Lower lobe of right lung (tissue), 2 donors: ENCODE results near the gene FGF18. TPM values are rescaled to one million over a fixed set of nuclear protein-coding genes. Genes with fewer than 3 reads are reported as not detected.
A peak's percentile ranks its signal among the peaks of the same experiment; 100 is the strongest.

Source experiments
- ATAC-seq, 2 donors: fragments of 200-7000 bp; cut with Tn5 transposase; one replicate each; pipeline ENCODE4 v1.9.1; 2020 to 2022; ENCODE audit warnings: mild to moderate bottlenecking in 2 of 2, moderate library complexity in 2 of 2
- DNase-seq: peaks from one replicate; pipeline ENCODE4 v3.0.0-alpha.2; 2020
- H3K27ac ChIP-seq: fragments of 200-600 bp; one replicate; pipeline ENCODE4 v1.8.0; 2022
- H3K27me3 ChIP-seq: fragments of 200-600 bp; one replicate; pipeline ENCODE4 v1.8.0; 2022; ENCODE audit warnings: low read depth
- H3K36me3 ChIP-seq: fragments of 200-600 bp; one replicate; pipeline ENCODE4 v1.8.0; 2022; ENCODE audit warnings: mild to moderate bottlenecking
- H3K4me1 ChIP-seq: fragments of 200-600 bp; one replicate; pipeline ENCODE4 v1.8.0; 2022
- H3K4me3 ChIP-seq: fragments of 200-600 bp; one replicate; pipeline ENCODE4 v1.8.0; 2022; ENCODE audit warnings: mild to moderate bottlenecking
- H3K9me3 ChIP-seq: fragments of 200-600 bp; one replicate; pipeline ENCODE4 v1.8.0; 2022
- CTCF ChIP-seq: fragments of 200-600 bp; IDR thresholded peaks from one replicate; pipeline ENCODE4 v1.8.0; 2022; ENCODE audit warnings: antibody characterized with exemption, mild to moderate bottlenecking
- intact Hi-C: fragments of 100-400 bp; cut with DNase I; formaldehyde crosslinking; loops from one replicate; pipeline ENCODE4 v1.11.0; 2022
- total RNA-seq: library from RNA; stranded (reverse); fragmentation: NEBNext Ultra II Directional; extraction: Animal tissue kit (Norgen Biotek cat#: 25700); gene quantifications from one replicate; pipeline ENCODE4 v1.2.1, GENCODE V29; 2021
- donor health status: DM: no; HTN: yes; CAD: no; lungs with severe emphysema.

The FGF18 gene
- total RNA-seq, 1 donor from 2014 or later, result 2.0 TPM

GRCh38 chr5:171450423-171451331 lies 31.2 kb downstream of the FGF18 start:
- intact Hi-C loops, result no loop called here
- Histone ChIP-seq H3K36me3 (no peaks in the 10 kb centered on the region), H3K4me1 (peaks cover 4% of the 10 kb centered on the region), H3K27me3 (peaks cover 8% of the 10 kb centered on the region), H3K9me3 (no peaks in the 10 kb centered on the region), H3K27ac (peak overlapping the region; percentile 81), H3K4me3 (peak overlapping the region; percentile 51)
- ATAC-seq (peak; percentile 60 to 67), DNase-seq (peak; percentile 57)
- TF ChIP-seq CTCF, result no peak

GRCh38 chr5:171451421-171451820 lies 32.0 kb downstream of the FGF18 start:
- ATAC-seq, result peak in 1 of 2 donors; percentile 6
- Histone ChIP-seq H3K9me3 (no peaks in the 10 kb centered on the region), H3K27me3 (peaks cover 8% of the 10 kb centered on the region), H3K4me3 (peak overlapping the region; percentile 51), H3K27ac (peak overlapping the region; percentile 81), H3K36me3 (no peaks in the 10 kb centered on the region), H3K4me1 (peaks cover 4% of the 10 kb centered on the region)
- intact Hi-C loops, result no loop called here
- no peak for TF ChIP-seq CTCF
- no peak for DNase-seq

- Histone ChIP-seq H3K4me1 (peaks cover 4% of the 10 kb centered on the region), H3K9me3 (no peaks in the 10 kb centered on the region), H3K36me3 (no peaks in the 10 kb centered on the region), H3K4me3 (no peak overlapping the region), H3K27me3 (peaks cover 8% of the 10 kb centered on the region), H3K27ac (no peak overlapping the region)
- ATAC-seq, result no peak
- DNase-seq, result no peak
- TF ChIP-seq CTCF, result no peak
- intact Hi-C loops, result no loop called here
These were observed 33.7 kb downstream of the FGF18 start for GRCh38 chr5:171453056-171453725.

GRCh38 chr5:171453988-171454387 lies 34.5 kb downstream of the FGF18 start:
- intact Hi-C loops, result no loop called here
- peaks cover 4% of the 10 kb centered on the region for H3K4me1 ChIP-seq
- H3K27ac ChIP-seq, result no peak overlapping the region
- H3K36me3 ChIP-seq, result no peaks in the 10 kb centered on the region
- DNase-seq, result no peak
- H3K9me3 ChIP-seq, result no peaks in the 10 kb centered on the region
- H3K27me3 ChIP-seq, result peaks cover 8% of the 10 kb centered on the region
- TF ChIP-seq CTCF, result no peak
- H3K4me3 ChIP-seq, result no peak overlapping the region
- ATAC-seq, result no peak

GRCh38 chr5:171454549-171454948 lies 35.1 kb downstream of the FGF18 start:
- Histone ChIP-seq H3K4me3 (no peak overlapping the region), H3K27me3 (peaks cover 8% of the 10 kb centered on the region), H3K36me3 (no peaks in the 10 kb centered on the region), H3K9me3 (no peaks in the 10 kb centered on the region), H3K27ac (no peak overlapping the region), H3K4me1 (peaks cover 4% of the 10 kb centered on the region)
- ATAC-seq (no peak), DNase-seq (no peak)
- TF ChIP-seq CTCF, result no peak
- intact Hi-C loops, result no loop called here
